Activated CD4-positive, alpha-beta T cell treated with anti-CD3 and anti-CD28 coated beads, Interleukin-2, amount 50 U/mL, for 16 hours (primary cell): ENCODE data around the gene CD44.
A peak's percentile ranks its signal among the peaks of the same experiment; 100 is the strongest.

Experiments used
- DNase-seq: peaks from one replicate; pipeline ENCODE4 v3.0.0-alpha.2; 2020

CD44 gene

GRCh38 chr11:35160902-35161597 lies 22.1 kb downstream of the CD44 start:
- no peak for DNase-seq

DNA sequence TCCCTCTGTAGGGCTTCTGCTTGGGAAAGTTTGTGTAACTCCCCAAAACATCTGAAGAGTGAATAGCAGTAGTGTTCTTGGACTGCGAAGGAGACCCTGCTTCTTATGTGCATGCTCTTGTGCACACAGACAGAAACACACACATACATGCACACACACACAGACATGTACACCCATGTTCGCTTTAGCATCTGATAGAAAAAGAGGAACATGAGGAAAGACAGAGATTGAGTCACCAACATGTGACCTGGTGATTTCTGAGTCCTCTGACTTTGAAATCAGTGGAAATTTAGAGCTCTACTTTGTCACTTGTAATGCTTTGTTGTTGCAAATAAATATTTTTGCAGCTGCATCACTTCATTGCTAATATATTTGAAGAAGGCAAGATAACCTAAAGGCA lies 23.8 kb downstream of the CD44 start:
- DNase-seq = no peak

- DNase-seq = no peak
Observed at GRCh38 chr11:35163209-35163608, 24.2 kb downstream of the CD44 start.

DNA sequence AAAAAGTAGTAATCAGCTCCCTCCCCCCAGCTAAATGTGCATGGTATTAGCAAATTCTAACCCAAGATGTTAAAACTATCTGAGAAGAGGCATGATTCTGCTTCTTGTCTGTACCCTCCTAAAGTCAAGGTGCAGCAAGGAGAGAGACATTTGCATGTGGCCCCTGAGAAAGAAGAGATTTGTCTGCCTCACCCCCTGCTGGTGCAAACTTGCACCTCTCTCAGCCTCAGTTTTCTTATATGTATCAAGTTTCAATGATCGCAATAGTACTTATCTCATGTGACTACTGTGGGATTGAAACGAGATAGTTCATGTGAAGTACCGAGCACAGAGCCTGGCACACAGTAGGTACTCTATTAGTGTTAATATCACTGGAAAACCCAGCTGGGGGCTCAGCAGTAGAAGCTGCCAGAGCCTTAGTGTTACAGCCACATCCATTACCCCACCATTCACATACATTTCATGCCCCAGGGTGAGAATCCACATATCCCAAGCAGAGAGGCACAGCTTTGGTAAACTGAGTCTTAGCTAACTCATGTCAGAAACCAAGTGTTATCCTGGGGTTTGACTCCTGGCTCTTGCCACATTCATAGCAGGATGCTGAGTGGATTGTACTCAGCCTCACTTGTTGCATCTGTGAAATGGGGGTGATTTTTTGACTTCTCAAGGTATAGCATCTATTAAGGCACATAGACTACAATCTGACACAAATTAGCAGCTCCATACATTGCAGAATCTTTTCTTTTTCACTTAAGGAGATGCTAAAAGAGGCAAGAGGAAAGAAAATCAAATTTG lies 24.9 kb downstream of the CD44 start:
- DNase-seq = peak; percentile 70

DNA sequence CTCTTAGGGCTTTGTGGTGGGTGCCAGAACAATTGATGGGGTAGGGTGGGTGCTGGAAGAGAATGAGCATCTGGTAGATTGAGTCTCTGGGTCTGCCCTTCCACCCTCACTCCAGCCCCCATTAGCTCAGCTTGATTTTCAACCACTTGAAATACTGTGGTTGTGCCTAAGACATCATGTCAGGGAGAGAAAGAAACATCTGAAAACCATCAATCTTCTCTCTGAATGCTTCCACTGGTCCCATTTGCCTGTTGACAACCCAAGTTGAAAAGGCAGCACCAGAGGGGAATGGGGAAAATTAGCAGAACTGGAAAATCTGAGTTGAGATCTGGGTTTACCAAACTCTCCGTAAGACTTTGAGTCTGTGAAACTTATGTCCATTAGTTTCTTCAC lies 26.1 kb downstream of the CD44 start:
- no peak for DNase-seq

DNA sequence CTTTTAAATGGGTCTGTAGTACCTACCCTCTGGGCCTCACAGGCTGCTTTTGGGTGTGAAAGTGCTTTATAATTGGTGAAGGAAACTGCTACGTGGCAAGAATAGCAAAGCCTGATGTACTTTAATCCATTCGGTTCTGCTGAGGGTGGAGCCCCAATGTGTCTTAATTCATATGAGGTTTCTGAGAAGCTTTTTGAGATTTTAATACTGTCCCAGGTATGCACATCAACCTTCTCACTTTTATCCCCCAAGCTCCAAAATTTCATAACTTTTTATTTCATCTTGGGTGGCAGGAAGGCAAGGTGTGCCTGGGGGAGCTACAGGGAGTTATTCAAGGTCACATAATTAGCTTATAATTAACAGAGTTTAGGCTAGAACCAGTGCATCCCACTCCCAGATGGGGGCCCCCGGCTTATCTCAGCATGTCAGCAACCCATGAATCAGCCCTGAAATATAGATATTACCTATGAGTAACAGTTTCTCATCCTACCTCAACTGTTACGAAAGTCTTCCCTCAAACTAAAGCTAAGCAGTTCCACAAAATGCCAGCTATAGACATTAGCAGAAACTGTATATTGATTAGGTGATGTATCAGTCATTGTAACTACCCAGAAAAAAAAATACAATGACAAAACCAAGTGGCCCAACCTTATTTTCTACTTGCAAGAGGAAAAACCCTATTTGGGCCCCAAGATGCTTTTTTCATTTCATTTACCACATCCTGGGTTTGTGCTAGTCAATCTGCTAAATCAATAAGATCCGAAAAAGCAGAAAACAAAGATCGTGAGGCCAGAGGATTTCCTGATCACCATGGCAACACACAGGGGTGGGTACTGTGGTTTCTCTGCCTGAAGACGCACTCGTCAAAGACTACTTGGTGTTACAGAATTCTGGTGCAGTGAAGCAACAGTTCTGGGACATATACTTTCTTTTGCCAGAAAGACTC lies 26.7 kb downstream of the CD44 start:
- DNase-seq = peak; percentile 98

- DNase-seq = peak; percentile 69
Observed at GRCh38 chr11:35166369-35167360, 27.7 kb downstream of the CD44 start.

- no peak for DNase-seq
Observed at GRCh38 chr11:35167426-35167954, 28.5 kb downstream of the CD44 start.

- no peak for DNase-seq
Observed at GRCh38 chr11:35168671-35169070, 29.7 kb downstream of the CD44 start.

DNA sequence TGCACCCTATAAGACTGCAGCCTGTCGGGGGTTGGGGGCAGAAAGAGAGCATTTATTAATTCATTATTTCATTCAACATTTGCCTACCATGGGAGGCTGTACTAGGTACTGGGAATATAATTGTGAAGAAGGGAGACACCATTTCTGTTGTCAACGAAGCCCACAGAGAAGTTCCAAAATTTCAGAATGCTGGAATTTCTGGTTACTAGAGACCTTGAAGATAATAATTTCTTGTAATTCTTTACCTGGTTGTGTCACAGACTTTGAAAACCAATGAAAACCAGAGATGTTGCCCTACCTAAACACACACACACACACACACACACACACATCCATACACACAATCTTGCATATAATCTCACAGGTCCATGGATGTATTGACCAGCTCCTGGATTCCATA lies 30.1 kb downstream of the CD44 start:
- DNase-seq = no peak

- no peak for DNase-seq
Observed at GRCh38 chr11:35169754-35170153, 30.8 kb downstream of the CD44 start.

DNA sequence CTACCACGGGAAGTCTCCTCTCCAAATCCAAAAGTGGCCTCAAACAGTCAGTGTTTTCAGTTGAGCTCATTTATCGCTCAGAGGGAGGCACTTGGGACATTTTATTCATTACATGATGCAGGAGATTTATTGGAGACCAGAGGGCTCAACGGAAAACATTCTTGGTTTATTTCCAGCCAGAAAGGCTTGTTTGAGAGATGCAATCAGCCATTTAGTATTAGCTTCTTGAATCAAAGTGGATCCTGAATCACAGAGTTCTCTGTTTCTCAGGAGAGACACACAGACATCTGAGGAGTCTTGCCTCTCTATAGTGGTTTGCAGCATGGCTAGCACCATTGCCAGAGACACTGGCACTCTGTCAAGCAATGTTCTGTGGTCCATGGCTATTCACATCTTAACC lies 31.5 kb downstream of the CD44 start:
- no peak for DNase-seq

DNA sequence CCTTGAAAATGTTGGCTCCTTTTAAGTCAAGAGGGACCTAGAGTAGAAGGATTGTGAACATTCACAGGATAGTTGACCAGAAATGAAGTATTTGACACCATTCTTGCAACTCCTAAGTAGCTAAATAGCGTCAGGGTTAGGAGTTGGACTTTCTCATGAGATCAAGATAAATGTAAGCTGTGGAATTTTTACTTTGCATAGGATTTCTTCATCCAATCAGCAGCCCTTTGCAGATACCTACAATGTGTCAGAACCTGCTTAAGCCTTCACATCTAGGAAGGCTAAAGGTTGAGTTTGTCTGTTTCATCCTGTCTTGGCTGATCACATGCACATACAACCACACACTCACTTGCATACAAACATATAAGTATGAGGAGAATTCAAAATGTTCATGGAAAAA lies 32.3 kb downstream of the CD44 start:
- DNase-seq = no peak

DNA sequence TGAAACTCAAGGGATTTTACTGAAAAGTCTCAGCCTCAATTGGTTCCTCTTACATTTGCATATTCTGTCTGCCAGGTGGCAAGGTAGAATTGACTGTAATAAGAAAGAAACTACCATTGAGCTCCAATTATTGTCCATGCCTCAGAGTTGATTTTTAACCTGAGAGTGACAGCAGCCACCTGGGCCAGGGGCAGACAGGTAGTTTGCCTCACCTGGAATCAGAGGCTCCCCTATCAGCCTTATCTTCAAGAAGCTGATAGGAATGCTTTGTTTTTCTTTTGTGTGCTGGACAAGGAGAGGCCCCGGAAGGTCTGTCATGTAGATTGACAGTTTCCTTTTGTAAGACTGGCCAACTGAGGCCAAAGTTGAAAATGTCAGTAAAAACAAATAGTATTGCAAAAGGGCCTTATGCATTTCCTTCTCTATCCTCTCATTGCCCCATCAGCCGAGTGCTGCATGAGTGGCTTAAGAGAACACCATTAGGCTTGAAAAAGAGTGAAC lies 34.1 kb downstream of the CD44 start:
- no peak for DNase-seq

GRCh38 chr11:35173616-35174566 lies 34.9 kb downstream of the CD44 start:
- DNase-seq = no peak

DNA sequence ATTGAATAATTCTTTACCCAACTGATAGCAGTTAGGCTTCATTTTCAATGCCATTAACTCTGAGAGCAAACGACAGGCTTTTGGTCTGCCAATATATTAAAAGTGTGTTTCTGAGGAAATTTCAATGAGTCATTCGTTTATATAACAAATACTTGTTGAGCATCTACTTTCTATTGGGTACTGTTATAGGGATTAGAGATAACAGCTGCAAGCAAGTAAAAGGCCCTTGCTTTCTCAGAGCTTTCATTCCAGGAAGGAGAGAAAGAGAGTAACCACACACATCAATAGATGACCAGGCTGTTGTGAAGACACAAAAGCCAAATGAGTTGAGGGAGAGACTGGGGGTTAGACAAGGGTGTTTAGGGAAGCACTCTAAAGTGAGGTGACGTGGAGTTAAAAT lies 35.7 kb downstream of the CD44 start:
- DNase-seq = peak; percentile 70

DNA sequence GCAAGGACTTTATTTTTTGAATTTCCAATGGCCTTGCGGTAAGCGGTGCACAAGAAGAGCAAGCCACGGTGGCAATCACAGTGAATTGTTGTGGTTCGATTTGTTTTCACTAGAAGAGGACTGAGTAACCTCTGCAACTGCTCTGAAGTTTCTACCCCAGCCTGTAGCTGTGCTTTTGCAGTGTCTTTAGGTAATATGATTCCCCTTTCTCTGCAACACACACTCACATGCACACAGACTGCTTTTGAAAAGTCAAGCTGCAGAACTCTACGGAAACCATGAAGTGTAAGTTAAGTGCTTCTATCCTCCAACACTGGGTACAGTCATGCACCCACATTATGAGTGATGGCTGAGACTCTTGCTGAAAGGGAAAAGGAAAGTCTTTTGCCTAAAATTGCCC lies 38.4 kb downstream of the CD44 start:
- DNase-seq = peak; percentile 82

- DNase-seq = no peak
Observed at GRCh38 chr11:35178067-35178805, 39.3 kb downstream of the CD44 start.

DNA sequence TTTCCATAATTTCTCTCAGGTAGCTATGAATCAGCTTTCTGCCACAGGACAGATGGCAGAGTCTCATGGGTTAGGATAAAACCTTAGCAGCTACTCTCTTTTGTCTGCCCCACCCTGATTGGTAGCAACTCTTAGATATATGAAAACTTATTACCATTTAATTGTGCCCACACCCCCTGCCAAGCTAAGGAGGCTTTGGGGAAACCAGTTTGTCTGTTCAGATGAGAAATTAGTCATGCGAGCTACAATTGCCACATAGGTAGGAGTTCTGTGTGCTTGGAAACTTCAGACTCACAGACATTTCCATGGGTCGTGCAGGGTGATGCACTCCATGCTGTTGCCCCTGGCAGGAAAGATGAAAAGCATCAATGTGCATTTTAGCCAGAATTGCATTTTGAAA lies 39.9 kb downstream of the CD44 start:
- peak; percentile 66 for DNase-seq
